Right hindlimb (tissue), 1 donor: ENCODE results near the gene PHOX2A.

Experiments
- DNase-seq: peaks from one replicate; pipeline ENCODE4 v3.0.0-alpha.2; 2018

The PHOX2A gene

DNA sequence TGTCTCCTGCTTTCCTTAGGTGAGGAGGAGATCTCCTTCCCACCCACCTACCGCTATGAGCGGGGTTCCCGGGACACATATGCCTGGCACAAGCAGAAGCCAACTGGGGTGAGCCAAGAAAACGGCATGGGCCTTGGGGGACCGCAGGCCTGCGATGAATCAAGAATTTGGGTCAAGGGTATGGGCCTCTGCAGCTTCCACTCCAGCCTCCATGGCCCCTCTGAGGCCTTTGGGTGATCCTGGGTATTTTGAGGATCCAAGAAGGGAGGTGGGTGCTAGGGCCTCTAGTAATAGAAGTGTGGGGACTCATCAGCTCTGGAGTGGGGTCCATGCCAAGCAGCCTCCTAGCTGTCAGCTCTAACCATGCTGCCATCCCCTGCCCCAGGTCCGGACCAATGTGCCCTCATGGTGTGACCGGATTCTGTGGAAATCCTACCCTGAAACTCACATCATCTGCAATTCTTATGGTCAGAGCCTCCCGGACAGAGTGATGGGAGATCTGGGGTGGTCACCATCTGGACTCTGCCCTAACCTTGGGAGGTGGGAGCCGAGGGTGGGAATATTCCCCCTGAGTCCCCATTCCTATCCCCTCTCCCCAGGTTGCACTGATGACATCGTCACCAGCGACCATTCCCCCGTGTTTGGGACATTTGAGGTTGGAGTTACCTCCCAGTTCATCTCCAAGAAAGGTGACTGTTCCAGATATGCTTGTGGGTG is 10.8 kb downstream of the PHOX2A start:
- DNase-seq = no peak

DNA sequence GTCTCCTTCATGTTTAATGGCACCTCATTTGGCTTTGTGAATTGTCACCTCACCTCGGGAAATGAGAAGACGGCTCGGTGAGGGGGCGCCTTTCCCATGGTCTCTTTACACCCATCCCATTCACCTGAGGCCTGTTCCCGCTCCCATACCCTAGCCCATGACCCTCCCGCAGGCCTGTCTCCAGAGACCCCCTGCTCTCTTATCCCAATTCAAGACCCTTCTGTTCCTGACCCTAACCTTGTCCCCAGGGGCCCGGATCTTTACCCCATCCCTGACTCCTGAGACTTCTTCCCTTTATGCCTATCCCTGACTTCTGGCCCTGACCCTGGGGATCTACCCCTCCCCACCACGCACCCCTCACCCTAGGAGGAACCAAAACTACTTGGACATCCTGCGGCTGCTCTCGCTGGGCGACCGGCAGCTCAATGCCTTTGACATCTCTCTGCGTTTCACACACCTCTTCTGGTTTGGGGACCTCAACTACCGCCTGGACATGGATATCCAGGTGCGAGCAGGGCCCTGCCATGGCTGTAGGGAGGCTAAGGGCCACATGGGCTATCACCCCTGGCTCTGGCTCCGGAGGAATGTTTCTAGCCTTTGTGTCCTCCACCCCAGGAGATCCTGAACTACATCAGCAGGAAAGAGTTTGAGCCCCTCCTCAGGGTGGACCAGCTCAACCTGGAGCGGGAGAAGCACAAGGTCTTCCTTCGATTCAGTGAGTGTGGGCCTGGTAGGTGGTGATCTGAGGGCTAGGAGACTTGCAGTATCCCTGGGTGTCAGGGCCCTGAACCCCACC is 11.5 kb downstream of the PHOX2A start:
- DNase-seq = no peak

DNA sequence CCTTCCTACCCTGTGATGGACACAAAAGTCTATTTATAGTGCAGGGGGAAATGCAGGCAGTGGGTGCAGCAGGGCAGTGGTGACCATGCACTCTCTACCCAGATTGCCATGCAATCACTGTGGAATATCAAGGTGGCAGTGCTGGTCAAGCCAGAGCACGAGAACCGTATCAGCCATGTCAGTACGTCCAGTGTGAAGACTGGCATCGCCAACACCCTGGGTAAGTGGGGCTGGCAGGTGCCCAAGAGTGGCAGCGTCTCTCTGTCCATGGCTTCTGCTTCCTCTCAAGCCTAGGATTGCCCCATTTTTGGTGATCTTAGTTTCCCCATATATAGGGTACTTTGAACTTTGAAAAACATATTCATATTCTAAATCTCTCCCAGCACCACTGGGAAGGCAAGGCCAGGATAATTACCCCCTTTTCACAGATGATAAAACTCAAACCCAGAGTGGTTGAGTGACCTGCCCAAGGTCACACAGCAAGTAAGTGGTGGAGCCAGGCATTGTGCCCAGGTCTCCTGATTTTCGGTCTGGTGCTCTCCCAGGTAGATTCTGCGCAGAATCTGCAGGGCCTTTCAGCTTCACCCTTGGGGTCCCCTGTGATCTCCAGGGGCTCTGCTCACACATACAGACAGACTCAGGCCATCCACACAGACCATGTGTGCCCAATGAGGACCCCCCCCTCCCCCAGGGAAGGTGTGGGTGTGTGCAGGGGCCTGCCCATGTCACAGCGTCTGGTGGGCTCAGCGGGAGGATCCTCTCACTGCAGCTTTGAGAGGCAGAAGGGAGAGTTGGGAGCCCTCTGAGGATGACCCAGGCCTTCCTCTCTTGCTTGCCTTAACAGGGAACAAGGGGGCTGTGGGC is 12.3 kb downstream of the PHOX2A start:
- no peak for DNase-seq

DNA sequence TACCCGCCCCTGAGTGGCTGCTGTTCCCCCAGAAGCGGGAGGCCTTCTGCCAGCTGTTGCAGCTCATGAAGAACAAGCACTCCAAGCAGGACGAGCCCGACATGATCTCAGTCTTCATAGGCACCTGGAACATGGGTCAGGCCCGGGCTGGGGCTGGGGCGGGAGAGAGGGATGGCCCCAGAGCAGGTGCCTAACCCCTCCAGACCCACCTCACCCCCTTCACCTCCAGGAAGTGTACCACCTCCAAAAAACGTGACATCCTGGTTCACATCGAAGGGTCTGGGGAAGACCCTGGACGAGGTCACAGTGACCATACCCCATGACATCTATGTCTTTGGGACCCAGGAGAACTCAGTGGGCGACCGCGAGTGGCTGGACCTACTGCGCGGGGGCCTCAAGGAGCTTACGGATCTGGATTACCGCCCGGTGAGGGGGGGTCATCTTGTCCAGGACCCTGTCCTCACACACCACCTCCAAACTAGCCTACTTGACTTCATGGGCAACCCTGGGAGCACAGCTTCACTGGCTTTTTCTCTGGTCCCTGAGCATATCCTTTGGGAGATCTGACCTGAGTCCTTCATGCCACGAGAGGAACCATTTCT is 13.1 kb downstream of the PHOX2A start:
- no peak for DNase-seq

DNA sequence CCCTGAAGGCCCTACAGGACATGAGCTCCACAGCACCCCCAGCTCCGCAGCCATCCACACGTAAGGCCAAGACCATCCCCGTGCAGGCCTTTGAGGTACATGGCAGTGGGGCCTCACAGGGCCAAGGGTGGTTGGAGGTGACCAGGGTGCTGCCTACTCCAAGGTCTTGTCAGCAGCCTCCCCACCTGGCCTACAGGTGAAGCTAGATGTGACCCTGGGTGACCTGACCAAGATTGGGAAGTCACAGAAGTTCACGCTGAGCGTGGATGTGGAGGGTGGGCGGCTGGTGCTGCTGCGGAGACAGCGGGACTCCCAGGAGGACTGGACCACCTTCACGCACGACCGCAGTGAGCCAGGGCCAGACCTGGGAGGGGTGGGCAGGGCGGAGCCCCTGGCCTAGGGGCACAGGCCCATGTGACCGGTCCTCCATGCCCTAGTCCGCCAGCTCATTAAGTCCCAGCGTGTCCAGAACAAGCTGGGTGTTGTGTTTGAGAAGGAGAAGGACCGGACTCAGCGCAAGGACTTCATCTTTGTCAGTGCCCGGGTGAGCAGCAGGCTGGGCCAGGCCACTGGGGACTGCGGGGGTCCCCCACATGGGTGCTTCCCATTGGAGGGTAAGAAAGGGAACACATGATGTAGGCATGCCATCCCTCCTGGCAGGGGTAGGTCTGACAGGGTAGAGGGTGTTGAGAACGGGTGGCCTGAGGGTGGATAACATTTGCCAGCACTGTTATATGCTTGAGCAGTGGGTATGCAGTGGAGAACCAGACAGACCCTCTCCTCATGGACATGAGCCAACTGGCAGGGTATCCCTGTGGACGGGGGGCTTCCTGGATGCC is 13.8 kb downstream of the PHOX2A start:
- DNase-seq = no peak

DNA sequence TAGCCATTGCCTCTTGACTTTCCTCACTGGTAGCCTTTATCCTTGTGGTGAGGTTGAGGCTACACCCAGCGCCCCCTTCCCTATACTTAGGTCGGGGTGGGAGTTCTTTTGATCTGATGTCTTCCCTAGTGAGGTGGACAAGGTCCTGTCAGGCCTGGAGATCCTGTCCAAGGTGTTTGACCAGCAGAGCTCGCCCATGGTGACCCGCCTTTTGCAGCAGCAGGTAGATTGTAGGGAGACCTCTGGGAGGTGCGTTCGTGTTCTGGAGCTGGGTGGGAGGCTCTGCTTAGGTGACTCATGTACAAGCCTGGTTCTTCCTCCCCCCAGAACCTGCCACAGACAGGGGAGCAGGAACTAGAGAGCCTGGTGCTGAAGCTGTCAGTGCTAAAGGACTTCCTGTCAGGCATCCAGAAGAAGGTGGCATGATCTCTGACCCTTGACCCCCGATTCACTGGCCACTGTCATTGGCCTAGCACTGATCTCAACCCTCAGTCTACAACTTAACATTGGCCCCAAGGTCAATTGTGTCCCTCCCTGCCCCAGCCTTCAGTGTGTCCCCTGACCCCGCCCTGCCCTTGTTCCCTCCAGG is 14.5 kb downstream of the PHOX2A start:
- DNase-seq = no peak

DNA sequence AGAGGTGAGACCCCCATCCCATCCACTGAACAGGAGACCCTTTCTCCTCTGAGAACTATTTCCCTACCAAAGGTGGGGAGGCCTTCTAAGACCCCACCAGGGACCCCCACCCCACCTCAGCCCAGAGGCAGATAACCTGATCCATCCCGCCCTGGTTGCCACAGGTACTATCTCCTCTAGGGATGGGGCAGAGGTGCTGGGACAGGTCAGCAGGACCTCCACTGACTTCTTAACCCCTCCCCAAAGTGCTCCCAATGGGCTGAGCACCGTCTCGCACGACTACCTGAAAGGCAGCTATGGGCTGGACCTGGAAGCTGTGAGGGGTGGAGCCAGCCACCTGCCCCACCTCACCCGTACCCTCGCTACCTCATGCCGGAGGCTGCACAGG is 15.1 kb downstream of the PHOX2A start:
- no peak for DNase-seq

DNA sequence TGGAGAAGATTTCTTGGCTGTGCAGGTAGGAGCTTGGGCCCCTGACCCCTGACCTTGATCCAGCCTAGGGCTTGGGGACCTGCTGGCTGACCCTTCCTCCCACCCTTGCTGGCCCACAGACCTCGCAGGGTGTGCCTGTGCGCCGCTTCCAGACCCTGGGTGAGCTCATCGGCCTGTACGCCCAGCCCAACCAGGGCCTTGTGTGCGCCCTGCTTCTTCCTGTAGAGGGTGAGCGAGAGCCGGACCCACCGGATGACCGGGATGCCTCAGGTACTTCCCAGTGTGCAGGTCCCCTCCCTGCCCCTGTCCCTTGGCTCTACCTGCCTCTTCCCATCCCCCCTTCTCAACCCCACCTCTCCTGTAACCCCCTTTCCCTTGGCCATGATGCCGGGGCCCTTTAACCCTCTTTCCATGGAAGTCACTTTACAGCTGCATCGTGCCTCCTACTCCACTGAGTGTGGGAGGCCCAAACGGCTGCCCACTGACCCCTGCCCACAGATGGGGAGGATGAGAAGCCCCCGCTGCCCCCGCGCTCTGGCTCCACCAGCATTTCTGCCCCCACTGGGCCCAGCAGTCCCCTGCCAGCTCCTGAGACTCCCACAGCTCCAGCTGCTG is 15.6 kb downstream of the PHOX2A start:
- DNase-seq = no peak

DNA sequence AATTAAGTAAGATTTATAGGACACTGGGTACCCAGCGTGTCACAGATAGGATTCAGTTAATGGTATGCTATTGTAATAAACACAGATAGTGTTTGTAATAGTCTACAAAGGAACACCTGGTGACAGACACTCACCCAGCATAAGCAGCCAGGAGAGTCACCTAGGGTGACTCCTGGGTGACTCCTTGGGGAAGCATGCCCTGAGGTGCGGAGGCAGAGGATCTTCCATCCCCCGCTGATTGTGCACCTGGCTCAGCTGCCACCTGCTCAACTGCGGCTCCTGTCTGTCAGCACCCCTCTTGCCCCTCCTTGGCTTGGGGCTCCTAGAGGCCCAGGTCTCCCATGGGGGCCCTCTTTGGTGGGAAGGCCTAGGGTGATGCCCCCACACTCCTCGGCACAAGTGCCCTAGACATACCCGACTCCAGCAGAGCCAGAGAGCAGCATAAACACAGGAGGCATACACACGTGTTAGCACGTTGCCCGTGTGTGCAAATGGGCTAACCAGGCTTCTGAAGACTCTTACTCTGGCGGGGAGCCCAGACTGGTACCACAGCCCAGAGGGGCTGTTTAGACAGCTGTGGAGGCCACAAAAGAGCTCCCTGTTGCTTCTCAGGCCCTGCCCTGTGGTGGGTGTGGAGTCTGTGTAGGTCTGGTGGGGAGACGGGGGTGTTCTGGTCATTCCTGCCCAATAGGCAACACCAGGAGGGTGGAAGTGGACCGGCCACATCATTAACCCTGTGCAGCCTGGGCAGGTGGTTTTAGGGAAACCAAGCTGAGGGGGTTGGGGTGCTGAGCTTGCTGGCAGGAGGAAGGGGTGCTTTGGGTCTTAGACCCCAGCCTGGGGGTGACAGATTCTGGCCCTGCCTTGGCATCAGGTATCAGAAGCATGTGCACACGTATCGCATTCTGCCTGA is 16.4 kb downstream of the PHOX2A start:
- DNase-seq = peak; percentile 77

DNA sequence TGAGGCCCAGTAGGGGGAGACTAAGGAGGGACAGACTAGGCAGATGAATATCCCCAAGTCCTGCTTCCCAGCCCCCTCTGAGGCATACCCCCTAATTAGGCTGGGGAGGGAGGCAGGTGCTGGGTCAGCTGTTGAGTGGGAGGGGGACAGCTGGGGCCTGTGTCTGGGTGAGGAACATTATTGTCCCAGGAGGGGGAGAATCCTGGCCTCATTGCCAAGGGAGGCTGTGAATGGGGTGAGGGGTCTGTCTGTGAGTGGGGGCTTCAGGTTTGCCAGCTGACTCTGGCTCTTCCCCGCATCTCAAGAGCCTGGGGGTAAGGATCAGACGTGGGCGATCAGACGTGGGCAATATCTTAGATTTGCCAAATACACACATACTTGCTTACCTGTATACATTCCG is 17.3 kb downstream of the PHOX2A start:
- DNase-seq = no peak

DNA sequence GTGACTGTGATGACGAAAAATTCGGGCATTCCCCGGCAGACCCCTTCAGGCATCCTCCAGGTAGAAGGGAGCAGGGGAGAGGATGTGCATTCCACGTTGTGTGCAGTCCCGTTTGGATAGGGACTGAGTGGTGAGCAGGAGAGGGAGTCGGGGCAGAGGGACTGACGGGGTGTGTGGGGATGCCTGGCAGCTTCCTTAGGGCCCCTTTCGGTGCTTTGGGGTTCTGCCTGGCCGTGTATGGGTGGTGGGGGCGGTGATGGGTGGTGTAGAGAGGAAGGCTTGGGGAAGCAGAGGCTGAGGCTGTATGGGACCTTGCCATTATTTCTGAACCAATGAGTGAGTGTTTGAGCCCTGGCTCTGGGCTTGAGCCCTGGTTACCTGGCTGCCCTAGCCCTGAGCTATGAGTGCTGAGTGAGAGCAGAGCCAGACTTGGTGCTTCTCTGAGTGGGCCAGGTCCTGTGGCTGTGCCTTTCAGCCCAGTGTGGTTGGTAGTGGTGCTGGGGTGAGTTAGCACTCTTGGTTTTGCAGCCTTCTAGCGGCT is 18.5 kb downstream of the PHOX2A start:
- DNase-seq = no peak

DNA sequence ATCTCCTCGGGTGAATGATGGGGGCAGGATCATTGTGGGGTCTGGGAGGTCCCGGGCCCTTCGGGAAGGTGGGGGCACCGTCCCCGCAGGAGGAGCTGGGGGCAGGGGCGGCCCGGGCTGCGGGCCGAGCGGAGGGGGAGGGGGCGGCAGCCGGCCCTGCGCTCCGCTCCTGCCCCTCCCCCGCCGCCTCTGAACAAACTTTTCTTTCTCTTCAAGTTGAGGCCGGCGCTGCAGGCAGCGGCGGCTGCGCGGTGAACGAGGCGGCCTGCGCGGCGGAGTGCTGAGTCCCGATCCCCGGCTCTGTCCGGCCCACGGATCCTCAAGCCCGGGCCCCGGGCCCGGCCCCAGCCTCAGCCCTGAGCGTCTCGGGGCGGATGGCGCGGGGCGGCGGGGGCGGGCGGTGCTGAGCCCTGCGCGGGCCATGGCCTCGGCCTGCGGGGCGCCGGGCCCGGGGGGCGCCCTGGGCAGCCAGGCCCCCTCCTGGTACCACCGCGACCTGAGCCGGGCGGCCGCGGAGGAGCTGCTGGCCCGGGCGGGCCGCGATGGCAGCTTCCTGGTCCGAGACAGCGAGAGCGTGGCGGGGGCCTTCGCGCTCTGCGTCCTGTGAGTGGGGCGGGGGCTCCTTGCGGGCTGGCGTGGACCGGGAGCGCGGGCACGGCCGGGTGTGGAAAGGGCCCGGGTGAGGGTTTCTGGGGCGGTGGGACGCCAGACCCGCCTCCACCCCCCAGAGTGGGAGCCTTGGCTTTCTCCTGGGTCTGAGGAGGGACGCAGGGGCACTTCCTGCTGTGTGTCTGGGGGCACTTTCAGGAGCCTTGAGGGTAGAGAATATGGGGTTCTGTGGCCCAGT is 19.2 kb downstream of the PHOX2A start, which contains the start of gene INPPL1:
INPPL1 (plus strand) TSS at position 204 of the 847 bp plus-strand sequence; CDS start at position 422, 218 bp downstream.
- no peak for DNase-seq

DNA sequence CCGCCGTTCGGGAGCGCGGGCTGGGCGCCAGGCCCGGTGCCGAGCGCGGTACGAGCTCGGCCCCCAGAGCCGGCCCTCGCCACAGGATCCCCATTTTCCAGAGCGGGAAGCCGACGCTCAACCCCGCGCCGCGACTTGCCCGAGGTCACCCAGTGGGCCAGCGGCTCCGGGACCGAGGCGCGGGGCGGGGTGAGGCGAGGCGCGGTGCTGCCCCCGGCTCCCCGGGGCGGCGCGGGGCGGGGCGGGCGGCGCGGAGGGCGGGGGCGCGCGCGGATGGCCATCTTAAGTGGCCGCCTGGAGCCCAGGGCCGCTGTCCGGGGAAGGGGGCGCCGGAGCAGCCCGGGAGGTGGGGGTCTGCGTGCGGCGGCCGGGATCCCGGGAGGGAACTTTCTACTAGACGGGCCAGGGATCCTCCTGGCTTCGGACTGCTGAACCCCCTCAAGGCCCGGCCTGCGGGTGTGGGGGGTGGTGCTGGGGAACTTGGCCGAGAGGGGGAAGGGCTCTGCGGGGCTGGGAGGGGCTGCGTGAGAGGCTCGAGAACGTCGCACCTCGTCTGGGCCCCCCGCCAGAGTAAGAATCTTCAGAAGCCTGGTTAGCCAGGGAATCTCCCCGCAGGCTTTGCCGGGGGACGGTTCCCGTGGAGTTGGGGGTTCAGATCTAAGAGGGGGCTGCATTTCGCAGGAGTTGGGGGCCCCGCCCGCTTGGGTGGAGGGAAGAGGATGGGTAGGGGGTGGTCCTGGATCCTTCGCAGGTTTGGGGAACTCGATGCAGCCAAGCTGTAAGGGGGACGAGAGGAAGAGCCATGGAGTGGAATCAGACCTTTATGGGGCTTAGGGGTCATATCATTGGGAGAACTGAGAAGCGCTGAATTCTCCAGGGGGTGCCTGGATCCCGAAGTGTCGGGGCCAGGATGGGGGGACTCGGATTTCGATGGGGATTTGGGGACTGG is 20.1 kb downstream of the PHOX2A start:
- peak; percentile 89 for DNase-seq

DNA sequence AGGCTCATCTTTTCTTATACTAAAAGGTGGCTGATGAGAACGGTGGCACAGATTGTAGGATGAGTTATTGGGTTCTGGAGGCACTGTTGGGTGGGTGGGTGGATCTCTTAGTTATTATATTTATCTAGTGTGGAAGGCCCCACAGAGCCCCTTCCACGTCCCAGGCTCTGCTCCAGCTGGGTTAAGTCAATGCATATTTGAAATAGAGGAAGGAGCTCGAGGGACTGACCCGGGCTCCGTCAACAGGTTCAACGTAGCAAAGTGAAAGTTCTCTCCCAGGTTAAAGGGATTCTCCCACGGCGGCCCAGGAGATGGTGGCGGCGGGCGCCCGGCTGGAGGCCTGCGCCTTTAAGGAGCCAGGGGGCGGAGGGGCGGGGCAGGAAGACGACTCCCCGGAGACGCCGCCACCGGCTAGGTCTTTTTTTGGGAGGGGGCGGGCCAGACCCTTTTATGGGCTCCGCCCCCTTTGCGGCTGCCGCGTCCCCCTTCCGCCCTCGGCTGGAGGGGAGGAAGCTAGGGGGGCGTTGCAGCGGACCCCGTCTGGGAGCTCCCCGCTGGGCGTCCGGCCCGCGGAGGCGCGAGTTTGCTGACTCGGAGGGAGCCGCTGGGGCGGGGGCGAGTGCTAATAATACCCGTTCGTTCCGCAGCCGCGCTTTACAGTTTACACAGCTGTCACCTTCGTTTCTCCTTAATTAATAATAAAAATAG is 20.9 kb downstream of the PHOX2A start:
- DNase-seq = peak; percentile 96

DNA sequence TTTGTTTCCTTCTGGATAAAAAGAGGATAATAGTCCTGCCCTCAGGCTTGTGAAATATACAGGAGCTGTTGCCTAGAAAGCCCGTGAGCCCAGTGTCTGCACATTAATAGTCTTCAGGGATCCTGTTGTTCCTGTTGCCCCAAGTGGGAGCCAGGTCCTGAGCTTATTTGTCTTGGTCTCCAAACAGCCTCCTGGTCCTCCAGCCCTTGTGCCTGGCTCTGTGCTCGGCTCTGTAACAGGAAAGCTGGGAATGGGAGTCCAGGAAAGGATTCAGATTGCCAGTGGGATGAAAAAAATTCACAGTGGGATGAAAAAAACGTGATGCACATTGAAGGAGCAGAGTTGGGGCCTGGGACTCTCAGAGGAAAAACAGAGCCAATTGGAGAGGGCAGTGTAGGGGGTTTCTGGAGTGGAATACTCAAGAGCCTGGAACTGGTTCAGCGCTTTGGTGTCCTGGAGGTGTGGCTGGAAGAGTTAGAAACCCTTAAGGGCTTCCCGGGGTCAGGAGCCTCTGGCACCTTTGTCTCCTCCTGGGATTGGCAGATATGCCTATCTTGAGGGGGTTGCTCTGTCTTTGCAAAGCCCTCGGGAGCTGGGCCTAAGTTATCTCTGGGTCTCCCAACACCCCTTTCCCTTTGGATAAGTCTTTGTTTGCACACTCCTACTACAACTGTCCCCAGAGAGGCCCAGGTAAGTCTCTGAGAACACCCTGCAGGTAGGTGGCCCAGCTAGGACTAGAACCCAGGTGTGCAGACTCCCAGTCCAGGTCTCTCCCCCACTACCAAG is 21.7 kb downstream of the PHOX2A start:
- no peak for DNase-seq
